Mucosa of descending colon (tissue), 3 donors: ENCODE results near the gene SYNM. TPM values are rescaled to one million over a fixed set of nuclear protein-coding genes. Genes with fewer than 3 reads are reported as not detected.

ENCODE experiments used
- ATAC-seq: fragments of 200-7000 bp; cut with Tn5 transposase; one replicate; pipeline ENCODE4 v1.9.1; 2020; ENCODE audit warnings: mild to moderate bottlenecking, moderate library complexity
- DNase-seq, 3 donors: peaks; one replicate each; pipeline ENCODE4 v3.0.0-alpha.2; 2020
- H3K36me3 ChIP-seq: fragments of 200-600 bp; one replicate; pipeline ENCODE4 v1.8.0; 2021; ENCODE audit warnings: low read depth, mild to moderate bottlenecking
- H3K4me1 ChIP-seq: fragments of 200-600 bp; one replicate; pipeline ENCODE4 v1.8.0; 2021; ENCODE audit warnings: low read depth, mild to moderate bottlenecking
- H3K4me3 ChIP-seq: fragments of 200-600 bp; one replicate; pipeline ENCODE4 v1.8.0; 2021; ENCODE audit warnings: mild to moderate bottlenecking
- H3K9me3 ChIP-seq: fragments of 200-600 bp; one replicate; pipeline ENCODE4 v1.8.0; 2021; ENCODE audit warnings: mild to moderate bottlenecking
- CTCF ChIP-seq: fragments of 200-600 bp; IDR thresholded peaks from one replicate; pipeline ENCODE4 v1.8.0; 2022; ENCODE audit warnings: antibody characterized with exemption, mild to moderate bottlenecking
- intact Hi-C, 2 donors: fragments of 100-400 bp; cut with DNase I in 1 of 2; cut with micrococcal nuclease in 1 of 2; formaldehyde crosslinking; loops; one replicate each; pipeline versions ENCODE4 v1.11.0 to v1.11.1; 2022; cut with DNase I, micrococcal nuclease
- total RNA-seq, 3 donors: library from RNA; stranded (reverse); fragmentation: NEBNext Ultra II Directional in 2 of 3; extraction: Animal tissue kit (Norgen Biotek cat#: 25700) in 2 of 3; gene quantifications; one replicate each; pipeline versions ENCODE4 v1.2.1 to v1.2.4, GENCODE V29; 2021 to 2023
- donor health status: DM: no; HTN: no; CAD: no; lungs with moderate emphysema.
- donor health status: DM: no; HTN: no; CAD: no.
- donor health status: DM: no; HTN: yes; CAD: no.

SYNM gene
- total RNA-seq, 3 donors from 2014 or later, result 10.9 to 777 (median 37.0) TPM

GRCh38 chr15:99177679-99178078 is 72.8 kb downstream of the SYNM start:
- Histone ChIP-seq H3K36me3 (no peaks in the 10 kb centered on the region), H3K9me3 (no peaks in the 10 kb centered on the region), H3K4me3 (no peak overlapping the region), H3K4me1 (no peaks in the 10 kb centered on the region)
- TF ChIP-seq CTCF, result no peak
- DNase-seq, result no peak
- no peak for ATAC-seq
- intact Hi-C loops, result loop anchor here in 1 of 2 donors (10.0 kb wide), 1 partner anchor 73 kb away; the partner anchor contains the start of gene SYNM

- DNase-seq (no peak), ATAC-seq (no peak)
- Histone ChIP-seq H3K36me3 (no peaks in the 10 kb centered on the region), H3K9me3 (no peaks in the 10 kb centered on the region), H3K4me3 (no peak overlapping the region), H3K4me1 (no peaks in the 10 kb centered on the region)
- no peak for TF ChIP-seq CTCF
- intact Hi-C loops, result no loop called here
Measured at GRCh38 chr15:99180086-99180963, 75.4 kb downstream of the SYNM start.

DNA sequence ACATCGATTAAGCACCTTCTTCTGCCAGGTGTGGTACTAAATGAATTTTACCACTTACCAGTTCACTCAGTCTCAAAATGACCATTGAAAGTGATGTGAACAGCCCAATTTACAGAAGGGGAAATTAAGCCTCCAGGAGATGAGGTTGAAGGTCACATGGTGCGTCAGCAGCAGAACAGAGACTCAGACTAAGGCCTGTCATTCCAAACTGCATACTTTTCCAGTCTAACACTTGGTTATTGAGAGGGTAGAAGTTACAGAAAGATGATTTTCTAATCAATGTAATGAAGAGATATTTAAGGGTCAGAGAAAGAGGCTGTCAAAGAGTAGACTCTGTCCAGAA is 76.1 kb downstream of the SYNM start:
- Histone ChIP-seq H3K9me3 (no peaks in the 10 kb centered on the region), H3K4me1 (no peaks in the 10 kb centered on the region), H3K4me3 (no peak overlapping the region), H3K36me3 (no peaks in the 10 kb centered on the region)
- intact Hi-C loops, result no loop called here
- DNase-seq (no peak), ATAC-seq (no peak)
- TF ChIP-seq CTCF, result no peak

DNA sequence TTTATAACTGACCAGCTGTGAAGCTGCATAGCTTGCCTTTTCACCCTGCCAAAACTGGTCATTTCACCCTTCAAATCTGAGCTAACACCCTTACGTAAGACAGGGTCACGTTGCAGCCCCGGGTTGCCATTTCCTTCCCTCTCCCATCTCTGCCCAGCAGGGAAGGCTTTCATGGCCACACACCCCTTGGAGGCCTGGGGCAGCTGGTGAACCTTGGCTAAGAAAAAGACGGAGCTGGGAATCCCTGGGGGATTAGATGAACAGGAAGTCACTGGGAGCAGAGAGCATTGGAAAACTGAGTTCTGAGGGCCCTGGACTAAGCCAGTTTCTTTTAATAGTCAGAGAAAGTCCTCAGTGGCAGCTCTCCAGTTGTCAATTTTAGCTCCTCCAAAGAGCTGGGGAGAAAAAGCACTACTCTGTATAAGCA is 76.7 kb downstream of the SYNM start:
- H3K4me3 ChIP-seq, result no peak overlapping the region
- peak; percentile 14 for ATAC-seq
- no peaks in the 10 kb centered on the region for H3K36me3 ChIP-seq
- H3K9me3 ChIP-seq, result no peaks in the 10 kb centered on the region
- DNase-seq, result no peak
- H3K4me1 ChIP-seq, result no peaks in the 10 kb centered on the region
- intact Hi-C loops, result no loop called here
- no peak for TF ChIP-seq CTCF

GRCh38 chr15:99182791-99183190 is 77.9 kb downstream of the SYNM start:
- H3K36me3 ChIP-seq, result no peaks in the 10 kb centered on the region
- TF ChIP-seq CTCF, result no peak
- intact Hi-C loops, result no loop called here
- H3K4me1 ChIP-seq, result no peaks in the 10 kb centered on the region
- ATAC-seq (no peak), DNase-seq (no peak)
- no peaks in the 10 kb centered on the region for H3K9me3 ChIP-seq
- H3K4me3 ChIP-seq, result no peak overlapping the region

Other genes starting within 250 kb of the SYNM start
- gene PGPEP1L, start 97.3 kb upstream of the SYNM start, total RNA-seq, result not detected
- 10 to 100 TPM; 17.1 to 26.8 (median 19.6) TPM for gene TTC23, start 144.5 kb downstream of the SYNM start, total RNA-seq
- 10 to 100 TPM; 26.0 to 41.6 (median 27.7) TPM for gene LRRC28, start 146.4 kb downstream of the SYNM start, total RNA-seq